Measurements from ENCODE around the gene TM9SF4. TPM values are rescaled to one million over a fixed set of nuclear protein-coding genes. Genes with fewer than 3 reads are reported as not detected.
A peak's percentile ranks its signal among the peaks of the same experiment; 100 is the strongest.

The TM9SF4 gene, protein sequence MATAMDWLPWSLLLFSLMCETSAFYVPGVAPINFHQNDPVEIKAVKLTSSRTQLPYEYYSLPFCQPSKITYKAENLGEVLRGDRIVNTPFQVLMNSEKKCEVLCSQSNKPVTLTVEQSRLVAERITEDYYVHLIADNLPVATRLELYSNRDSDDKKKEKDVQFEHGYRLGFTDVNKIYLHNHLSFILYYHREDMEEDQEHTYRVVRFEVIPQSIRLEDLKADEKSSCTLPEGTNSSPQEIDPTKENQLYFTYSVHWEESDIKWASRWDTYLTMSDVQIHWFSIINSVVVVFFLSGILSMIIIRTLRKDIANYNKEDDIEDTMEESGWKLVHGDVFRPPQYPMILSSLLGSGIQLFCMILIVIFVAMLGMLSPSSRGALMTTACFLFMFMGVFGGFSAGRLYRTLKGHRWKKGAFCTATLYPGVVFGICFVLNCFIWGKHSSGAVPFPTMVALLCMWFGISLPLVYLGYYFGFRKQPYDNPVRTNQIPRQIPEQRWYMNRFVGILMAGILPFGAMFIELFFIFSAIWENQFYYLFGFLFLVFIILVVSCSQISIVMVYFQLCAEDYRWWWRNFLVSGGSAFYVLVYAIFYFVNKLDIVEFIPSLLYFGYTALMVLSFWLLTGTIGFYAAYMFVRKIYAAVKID
- total RNA-seq (2021; fragmentation: NEBNext Ultra II Directional; extraction: Animal tissue kit (Norgen Biotek cat#: 25700)) (38.4 and 40.5 TPM in 2 replicates), polyA plus RNA-seq (2011; rRNA removed) (68.7 and 72.0 TPM in 2 replicates), polyA minus RNA-seq (2011; rRNA and poly(A)+ RNA removed) (102 and 111 TPM in 2 replicates)
- 63.3 TPM for polyA plus RNA-seq (2011; cell fraction: cytosol; rRNA removed)
- polyA plus RNA-seq (2011; cell fraction: nucleus; rRNA removed): 96.5 TPM
- polyA plus RNA-seq (2012, experiment 1 of 2): 51.4 to 59.5 TPM (median 54.3 TPM) in 4 replicates
- 40.2 TPM for polyA plus RNA-seq (2012, experiment 2 of 2)
- 80.9 TPM for polyA plus RNA-seq (2013, experiment 1 of 2)
- polyA plus RNA-seq (2013, experiment 2 of 2): 72.3 TPM
- 55.7 TPM for polyA minus RNA-seq (2011; cell fraction: cytosol; rRNA and poly(A)+ RNA removed)
- 83.1 TPM for polyA minus RNA-seq (2011; cell fraction: nucleus; rRNA and poly(A)+ RNA removed)
- long read RNA-seq, experiment 1, partial matches to known transcripts: 16 of 23 reads
- long read RNA-seq, experiment 1, other reads (novel, unspliced or antisense): 7 of 23 reads
- long read RNA-seq, experiment 2, partial matches to known transcripts: 2 of 13 reads
- long read RNA-seq, experiment 2, other reads (novel, unspliced or antisense): 8 of 13 reads

DNA sequence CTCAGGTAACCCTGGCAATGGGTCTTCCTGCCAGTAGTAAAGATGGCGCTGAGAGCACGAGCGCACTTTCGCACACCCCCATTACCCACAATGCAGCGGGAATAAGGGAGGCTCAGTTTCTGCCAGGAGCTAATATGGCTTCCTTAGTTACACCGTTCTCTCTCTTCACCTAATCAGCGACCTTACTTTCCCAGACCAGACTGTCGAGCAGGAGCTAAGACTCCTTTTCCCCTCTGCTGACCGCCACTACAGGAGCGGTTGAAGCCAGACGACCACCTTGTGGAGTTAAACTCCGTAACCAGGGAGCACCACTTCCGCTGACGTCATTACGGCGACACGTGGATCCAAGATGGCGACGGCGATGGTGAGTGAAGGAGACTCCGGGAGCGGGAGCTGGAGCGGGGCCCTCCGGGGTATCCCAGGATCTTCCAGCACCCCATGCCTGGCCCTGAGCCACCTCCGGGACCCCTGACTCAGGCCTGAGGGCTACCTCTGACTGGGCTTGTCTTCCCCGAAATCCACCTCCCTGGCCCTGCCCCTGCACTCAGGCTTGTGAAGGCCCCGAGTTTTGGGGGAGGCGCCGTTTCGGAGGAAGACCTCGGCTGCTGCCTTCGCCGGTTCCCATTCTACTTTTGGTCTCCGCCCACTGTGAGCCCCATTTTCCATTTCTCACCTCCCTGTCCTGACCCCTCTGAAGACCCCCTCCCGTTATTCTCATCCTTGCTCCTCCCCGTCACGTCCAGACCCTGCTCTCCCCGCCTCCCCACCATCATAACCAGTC lies at the start of gene TM9SF4:
Gene TM9SF4 (plus strand): TSS at position 323 of the 781 bp plus-strand sequence. CDS start 27 bp downstream, at position 350.
- Histone ChIP-seq H3K9me3 (ENCODE audit: insufficient read depth in 2 of 2, low read depth in 1 of 2, low read length in 1 of 2) (no peaks in the 10 kb centered on the region), H4K20me1 (replicated peaks in 1 of 2; ENCODE audit: control insufficient read depth in 1 of 2, insufficient read depth in 2 of 2, low read length in 2 of 2) (peaks cover 0 to 8% of the 10 kb centered on the region in 2 experiments), H3K14ac (ENCODE audit: insufficient read length) (no peak within 1 kb of the TSS), H3K4ac (replicated peaks; ENCODE audit: insufficient read length, low read depth, low read length) (peak within 1 kb of the TSS; percentile 29), H4K91ac (replicated peaks; ENCODE audit: insufficient read length, low read length) (peak within 1 kb of the TSS; percentile 96), H3K27me3 (replicated peaks in 1 of 4; ENCODE audit: control insufficient read depth in 3 of 4, extremely low read depth in 1 of 4, insufficient read depth in 3 of 4, low read length in 3 of 4) (no peaks in the 10 kb centered on the region), H3K79me1 (ENCODE audit: low read depth, low read length) (peaks cover 8% of the 10 kb centered on the region; the same call in 1 of the 2 replicates), H2AK5ac (ENCODE audit: low read depth, low read length) (no peak within 1 kb of the TSS), H3K23ac (ENCODE audit: insufficient read length) (no peak within 1 kb of the TSS), H3K4me3 (ENCODE audit: extremely low read depth in 1 of 4, insufficient read depth in 2 of 4, low read depth in 3 of 4, low read length in 4 of 4) (peak within 1 kb of the TSS; percentile 81 to 100 (median 96)), H3K79me2 (ENCODE audit: control insufficient read depth in 1 of 2, insufficient read depth in 2 of 2, low read length in 2 of 2) (peaks cover 0 to 44% of the 10 kb centered on the region in 2 experiments; a peak in 3 of 4 replicates), H4K8ac (ENCODE audit: extremely low read depth, insufficient read depth, low read length) (peak within 1 kb of the TSS; percentile 99), H3K23me2 (ENCODE audit: low read depth, low read length) (peaks cover 5% of the 10 kb centered on the region), H2BK120ac (replicated peaks; ENCODE audit: low read depth, low read length) (peak within 1 kb of the TSS; percentile 96), H3K56ac (replicated peaks; ENCODE audit: insufficient read length, low read depth, low read length) (peak within 1 kb of the TSS; percentile 85), H2BK5ac (ENCODE audit: low read depth, low read length) (peak within 1 kb of the TSS; percentile 100), H3K4me1 (replicated peaks in 1 of 4; ENCODE audit: control insufficient read depth in 3 of 4, insufficient read depth in 4 of 4, low read length in 3 of 4) (peaks cover 0 to 3% (median 0%) of the 10 kb centered on the region in 4 experiments; a peak in 3 of 7 replicates), H2AFZ (ENCODE audit: low read length) (peak within 1 kb of the TSS; percentile 100), H2BK20ac (ENCODE audit: low read length) (peak within 1 kb of the TSS; percentile 100; the same call in 1 of the 2 replicates), H3K18ac (ENCODE audit: extremely low read depth, low read length) (peak within 1 kb of the TSS; percentile 100), H3K9ac (replicated peaks in 1 of 4; ENCODE audit: extremely low read depth in 1 of 4, low read depth in 3 of 4, low read length in 3 of 4) (peak within 1 kb of the TSS; percentile 99 to 100 (median 100)), H3K27ac (ENCODE audit: low read depth, low read length) (peak within 1 kb of the TSS; percentile 100), H4K5ac (ENCODE audit: insufficient read length, low read depth, low read length) (peak within 1 kb of the TSS; percentile 92), H2BK12ac (ENCODE audit: low read depth, low read length) (peak within 1 kb of the TSS; percentile 99), H3K36me3 (ENCODE audit: control insufficient read depth in 2 of 4, insufficient read depth in 4 of 4, low read length in 3 of 4) (no peaks in the 10 kb centered on the region), H2BK15ac (ENCODE audit: low read length) (peak within 1 kb of the TSS; percentile 100; the same call in 1 of the 2 replicates), H3K4me2 (ENCODE audit: insufficient read depth in 1 of 2, low read depth in 2 of 2, low read length in 2 of 2) (peak within 1 kb of the TSS; percentile 78 to 80)
- peak; percentile 96 for FAIRE-seq
- 2% methylated on average over 38 of the region's 38 CpGs; no CpG with 5 or more reads in 1 of the 2 experiments for WGBS, 2 experiments (ENCODE audit: extremely low coverage in 1 of 2, insufficient coverage in 1 of 2, insufficient read length in 1 of 2, insufficient replicate concordance in 2 of 2, low coverage in 1 of 2, low lambda C conversion rate in 2 of 2, missing lambda C conversion rate in 1 of 2)
- POLR2A ChIA-PET (ENCODE audit: partially characterized antibody): interaction anchor here (0.8 to 2.2 kb wide), 12 partner anchors 9 to 387 kb away, joined by 3 to 14 read pairs (median 4); partner anchors contain the start of genes BCL2L1 and XKR7
- CTCF ChIA-PET (ENCODE audit: partially characterized antibody): interaction anchor here (0.5 to 5.1 kb wide), 4 partner anchors 18 to 247 kb away, joined by 3 to 22 read pairs (median 3); no protein-coding TSS in a partner anchor
- peak; percentile 80 to 95 for DNase-seq (ENCODE audit: low read depth in 1 of 2, low spot score in 2 of 2)
- TF ChIP-seq RAD21 (IDR thresholded peaks at IDR 0.05 in 1 of 2, conservative IDR thresholded peaks at IDR 0.05 in 1 of 2; ENCODE audit: low read depth in 2 of 2, low read length in 2 of 2): no peak
- 0 out of 4 replicates have a peak, but pooled peaks have one; percentile 82 to 88 for TF ChIP-seq SIN3A (conservative IDR thresholded peaks at IDR 0.05 in 1 of 2, IDR thresholded peaks at IDR 0.05 in 1 of 2; ENCODE audit: low read depth in 1 of 2, low read length in 2 of 2)
- no peak for TF ChIP-seq SP2 (IDR thresholded peaks at IDR 0.05; ENCODE audit: low read length)
- TF ChIP-seq CHD2 (IDR thresholded peaks at IDR 0.05; ENCODE audit: low read length): peak; percentile 59; the same call in 1 of the 2 replicates
- no peak for TF ChIP-seq SIRT6 (IDR thresholded peaks at IDR 0.05; ENCODE audit: low read length)

All from H1 (cell line).